Neural cell (in vitro differentiated cells): Measurements from ENCODE around the gene CLIC6. TPM values are rescaled to one million over a fixed set of nuclear protein-coding genes. Genes with fewer than 3 reads are reported as not detected.

Experiments
- H2AFZ ChIP-seq: fragments of 200-600, 300-800 bp; sonication (generic), shearing (Covaris generic); 2 replicates; pipeline ENCODE4 v1.6.0; 2014; ENCODE audit warnings: low read depth, mild to moderate bottlenecking, antibody characterized with exemption, low read length, moderate library complexity
- H3F3A ChIP-seq: fragments of 200-600 bp; shearing (Covaris generic); 2 replicates; pipeline ENCODE4 v1.6.1; 2016; ENCODE audit warnings: mild to moderate bottlenecking, moderate library complexity, mixed read lengths, antibody characterized with exemption, low read length; ENCODE audit not compliant: insufficient read depth, poor library complexity, severe bottlenecking
- H3K27ac ChIP-seq: fragments of 200-600, 300-800 bp; sonication (generic), shearing (Covaris generic); 2 replicates; pipeline ENCODE4 v1.5.1; 2014; ENCODE audit warnings: mild to moderate bottlenecking, low read length, moderate library complexity
- H3K27me3 ChIP-seq: fragments of 300-800, 200-600 bp; sonication (generic), shearing (Covaris generic); 2 replicates; pipeline ENCODE4 v1.6.0; 2014; ENCODE audit warnings: mild to moderate bottlenecking, low read depth, low read length, moderate library complexity; ENCODE audit not compliant: insufficient read depth
- H3K36me3 ChIP-seq: fragments of 300-800, 200-600 bp; sonication (generic), shearing (Covaris generic); 2 replicates; pipeline ENCODE4 v1.5.1; 2014; ENCODE audit warnings: mild to moderate bottlenecking, antibody characterized with exemption, low read length, moderate library complexity; ENCODE audit not compliant: insufficient read depth
- H3K4me2 ChIP-seq: fragments of 300-800, 200-600 bp; sonication (generic), shearing (Covaris generic); 2 replicates; pipeline ENCODE4 v1.6.0; 2014; ENCODE audit warnings: mild to moderate bottlenecking, low read length
- H3K4me3 ChIP-seq: fragments of 300-800, 200-600 bp; sonication (generic), shearing (Covaris generic); 2 replicates; pipeline ENCODE4 v1.5.1; 2014; ENCODE audit warnings: mild to moderate bottlenecking, low read length, moderate library complexity
- H3K79me2 ChIP-seq: fragments of 200-600 bp; shearing (Covaris generic); replicated peaks from 2 replicates; pipeline ENCODE4 v1.6.0; 2014; ENCODE audit warnings: mild to moderate bottlenecking, low read length, moderate library complexity; ENCODE audit not compliant: insufficient read depth
- H3K9ac ChIP-seq: fragments of 300-800, 200-600 bp; sonication (generic), shearing (Covaris generic); 2 replicates; pipeline ENCODE4 v1.6.1; 2016; ENCODE audit warnings: mild to moderate bottlenecking, low read length, mixed read lengths
- H3K9me2 ChIP-seq: fragments of 200-600 bp; shearing (Covaris generic); 2 replicates; pipeline ENCODE4 v1.6.1; 2016; ENCODE audit warnings: mild to moderate bottlenecking, low read length, mixed read lengths; ENCODE audit not compliant: insufficient read depth
- H3K9me3 ChIP-seq: fragments of 200-600, 300-800 bp; sonication (generic), shearing (Covaris generic); 2 replicates; pipeline ENCODE4 v1.6.1; 2016; ENCODE audit warnings: mild to moderate bottlenecking, mixed run types, low read length, moderate library complexity, mixed read lengths
- H4K20me1 ChIP-seq: fragments of 200-600 bp; shearing (Covaris generic); 2 replicates; pipeline ENCODE4 v1.6.1; 2016; ENCODE audit warnings: mild to moderate bottlenecking, mixed run types; ENCODE audit not compliant: insufficient read depth
- EP300 ChIP-seq: fragments of 450-650 bp; conservative IDR thresholded peaks from 2 replicates; pipeline ENCODE4 v1.6.1; 2014; ENCODE audit warnings: antibody characterized with exemption, mild to moderate bottlenecking, moderate library complexity; ENCODE audit not compliant: poor library complexity, severe bottlenecking
- EZH2 ChIP-seq: fragments of 200-600, 300-800 bp; shearing (Covaris generic), sonication (generic); IDR thresholded peaks from 2 replicates; pipeline ENCODE4 v1.6.1; 2014; ENCODE audit warnings: antibody characterized with exemption, low read length, borderline replicate concordance, mild to moderate bottlenecking; ENCODE audit not compliant: insufficient read depth, poor library complexity, severe bottlenecking
- MXI1 ChIP-seq: fragments of 450-650 bp; conservative IDR thresholded peaks from 2 replicates; pipeline ENCODE4 v1.6.1; 2014; ENCODE audit warnings: antibody characterized with exemption, mild to moderate bottlenecking; ENCODE audit not compliant: poor library complexity, severe bottlenecking
- POLR2AphosphoS5 ChIP-seq: IDR thresholded peaks from 2 replicates; pipeline ENCODE4 v1.6.1; 2012
- RAD21 ChIP-seq: fragments of 450-650 bp; conservative IDR thresholded peaks from 2 replicates; pipeline ENCODE4 v1.6.1; 2014; ENCODE audit warnings: antibody characterized with exemption, mild to moderate bottlenecking, moderate library complexity
- SMC3 ChIP-seq: fragments of 450-650 bp; conservative IDR thresholded peaks from 2 replicates; pipeline ENCODE4 v1.6.1; 2014; ENCODE audit warnings: antibody characterized with exemption, mild to moderate bottlenecking, moderate library complexity; ENCODE audit not compliant: poor library complexity
- TAF1 ChIP-seq: IDR thresholded peaks from 2 replicates; pipeline ENCODE4 v1.6.1; 2012; ENCODE audit warnings: low read depth
- polyA plus RNA-seq: library from polyadenylated mRNA; depleted of rRNA; stranded (reverse); fragments of >200 nt; gene quantifications from 2 replicates; pipeline ENCODE4 v1.2.3, GENCODE V29; 2014
- TF ChIP-seq, protein P1 (sequence below): fragments of 450-650 bp; IDR thresholded peaks from 2 replicates; pipeline ENCODE4 v1.5.1; 2014; ENCODE audit warnings: antibody characterized with exemption, mild to moderate bottlenecking, moderate library complexity; ENCODE audit not compliant: poor library complexity, severe bottlenecking
- TF ChIP-seq, protein P2 (sequence below): IDR thresholded peaks from 2 replicates; pipeline ENCODE4 v1.6.1; 2012; ENCODE audit warnings: borderline replicate concordance

The CLIC6 gene
- polyA plus RNA-seq, 1 donor from 2014 or later, result 0.32 TPM

DNA sequence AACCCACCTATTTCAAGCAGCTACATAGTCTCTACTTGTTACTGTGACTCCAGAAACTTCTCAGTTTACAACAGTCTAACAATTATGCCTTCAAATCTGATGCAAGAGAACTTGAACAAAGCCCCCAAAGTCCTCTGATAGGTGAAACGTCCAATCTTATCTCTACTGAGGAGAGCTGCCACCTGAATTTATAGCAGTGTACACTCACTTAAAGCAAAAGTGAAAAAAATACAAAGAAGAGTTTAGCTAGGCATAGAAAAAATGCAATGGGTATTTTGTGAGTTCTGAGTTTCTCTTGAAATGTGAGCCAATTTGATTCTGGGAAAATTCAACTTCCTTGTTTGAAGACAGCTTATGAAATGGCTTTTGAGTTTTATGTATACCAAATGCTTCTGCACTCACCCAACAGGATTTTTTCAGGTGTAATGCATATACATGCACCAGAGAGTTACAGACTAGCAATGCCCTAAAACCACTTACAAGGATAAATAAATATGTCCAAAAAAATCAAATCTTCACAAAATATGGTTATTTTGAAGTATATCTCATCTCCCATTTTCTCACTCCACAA is 17.8 kb upstream of the CLIC6 start:
- TF ChIP-seq, protein P1, sequence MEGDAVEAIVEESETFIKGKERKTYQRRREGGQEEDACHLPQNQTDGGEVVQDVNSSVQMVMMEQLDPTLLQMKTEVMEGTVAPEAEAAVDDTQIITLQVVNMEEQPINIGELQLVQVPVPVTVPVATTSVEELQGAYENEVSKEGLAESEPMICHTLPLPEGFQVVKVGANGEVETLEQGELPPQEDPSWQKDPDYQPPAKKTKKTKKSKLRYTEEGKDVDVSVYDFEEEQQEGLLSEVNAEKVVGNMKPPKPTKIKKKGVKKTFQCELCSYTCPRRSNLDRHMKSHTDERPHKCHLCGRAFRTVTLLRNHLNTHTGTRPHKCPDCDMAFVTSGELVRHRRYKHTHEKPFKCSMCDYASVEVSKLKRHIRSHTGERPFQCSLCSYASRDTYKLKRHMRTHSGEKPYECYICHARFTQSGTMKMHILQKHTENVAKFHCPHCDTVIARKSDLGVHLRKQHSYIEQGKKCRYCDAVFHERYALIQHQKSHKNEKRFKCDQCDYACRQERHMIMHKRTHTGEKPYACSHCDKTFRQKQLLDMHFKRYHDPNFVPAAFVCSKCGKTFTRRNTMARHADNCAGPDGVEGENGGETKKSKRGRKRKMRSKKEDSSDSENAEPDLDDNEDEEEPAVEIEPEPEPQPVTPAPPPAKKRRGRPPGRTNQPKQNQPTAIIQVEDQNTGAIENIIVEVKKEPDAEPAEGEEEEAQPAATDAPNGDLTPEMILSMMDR, result no peak
- TF ChIP-seq RAD21 (no peak), EP300 (no peak), MXI1 (no peak), EZH2 (no peak), POLR2AphosphoS5 (no peak), TAF1 (no peak), SMC3 (no peak)
- TF ChIP-seq, protein P2, sequence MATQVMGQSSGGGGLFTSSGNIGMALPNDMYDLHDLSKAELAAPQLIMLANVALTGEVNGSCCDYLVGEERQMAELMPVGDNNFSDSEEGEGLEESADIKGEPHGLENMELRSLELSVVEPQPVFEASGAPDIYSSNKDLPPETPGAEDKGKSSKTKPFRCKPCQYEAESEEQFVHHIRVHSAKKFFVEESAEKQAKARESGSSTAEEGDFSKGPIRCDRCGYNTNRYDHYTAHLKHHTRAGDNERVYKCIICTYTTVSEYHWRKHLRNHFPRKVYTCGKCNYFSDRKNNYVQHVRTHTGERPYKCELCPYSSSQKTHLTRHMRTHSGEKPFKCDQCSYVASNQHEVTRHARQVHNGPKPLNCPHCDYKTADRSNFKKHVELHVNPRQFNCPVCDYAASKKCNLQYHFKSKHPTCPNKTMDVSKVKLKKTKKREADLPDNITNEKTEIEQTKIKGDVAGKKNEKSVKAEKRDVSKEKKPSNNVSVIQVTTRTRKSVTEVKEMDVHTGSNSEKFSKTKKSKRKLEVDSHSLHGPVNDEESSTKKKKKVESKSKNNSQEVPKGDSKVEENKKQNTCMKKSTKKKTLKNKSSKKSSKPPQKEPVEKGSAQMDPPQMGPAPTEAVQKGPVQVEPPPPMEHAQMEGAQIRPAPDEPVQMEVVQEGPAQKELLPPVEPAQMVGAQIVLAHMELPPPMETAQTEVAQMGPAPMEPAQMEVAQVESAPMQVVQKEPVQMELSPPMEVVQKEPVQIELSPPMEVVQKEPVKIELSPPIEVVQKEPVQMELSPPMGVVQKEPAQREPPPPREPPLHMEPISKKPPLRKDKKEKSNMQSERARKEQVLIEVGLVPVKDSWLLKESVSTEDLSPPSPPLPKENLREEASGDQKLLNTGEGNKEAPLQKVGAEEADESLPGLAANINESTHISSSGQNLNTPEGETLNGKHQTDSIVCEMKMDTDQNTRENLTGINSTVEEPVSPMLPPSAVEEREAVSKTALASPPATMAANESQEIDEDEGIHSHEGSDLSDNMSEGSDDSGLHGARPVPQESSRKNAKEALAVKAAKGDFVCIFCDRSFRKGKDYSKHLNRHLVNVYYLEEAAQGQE, result no peak
- Histone ChIP-seq H4K20me1 (no peaks in the 10 kb centered on the region), H3K4me2 (no peak overlapping the region), H3K9me3 (peaks cover 9% of the 10 kb centered on the region), H3K4me3 (no peak overlapping the region), H3K27ac (no peak overlapping the region), H3K79me2 (no peaks in the 10 kb centered on the region), H3K9me2 (no peaks in the 10 kb centered on the region), H2AFZ (no peak overlapping the region), H3F3A (no peaks in the 10 kb centered on the region), H3K27me3 (no peaks in the 10 kb centered on the region), H3K36me3 (no peaks in the 10 kb centered on the region), H3K9ac (no peak overlapping the region)

- peaks cover 9% of the 10 kb centered on the region for H3K9me3 ChIP-seq
- H3K9me2 ChIP-seq, result no peaks in the 10 kb centered on the region
- H3K27ac ChIP-seq, result no peak overlapping the region
- no peak overlapping the region for H3K4me3 ChIP-seq
- H3K9ac ChIP-seq, result no peak overlapping the region
- no peak overlapping the region for H2AFZ ChIP-seq
- H4K20me1 ChIP-seq, result no peaks in the 10 kb centered on the region
- no peaks in the 10 kb centered on the region for H3K27me3 ChIP-seq
- H3K79me2 ChIP-seq, result no peaks in the 10 kb centered on the region
- no peaks in the 10 kb centered on the region for H3F3A ChIP-seq
- no peak overlapping the region for H3K4me2 ChIP-seq
- H3K36me3 ChIP-seq, result no peaks in the 10 kb centered on the region
- TF ChIP-seq EP300, result no peak
- TF ChIP-seq EZH2, result no peak
- no peak for TF ChIP-seq SMC3
- TF ChIP-seq, protein P2, result no peak
- TF ChIP-seq POLR2AphosphoS5, result no peak
- no peak for TF ChIP-seq TAF1
- no peak for TF ChIP-seq RAD21
- TF ChIP-seq, protein P1, result no peak
- TF ChIP-seq MXI1, result no peak
Observed at GRCh38 chr21:34651642-34652041, 17.2 kb upstream of the CLIC6 start.
